ENCODE measurements around the gene B3GNT2.
"Not testable (repeated sequence)": the region's sequence is repeated elsewhere in the genome, so short reads cannot be mapped to it uniquely, and the experiment has no call there.

B3GNT2 gene

GRCh38 chr2:62185475-62186155, 10.3 kb upstream of the B3GNT2 start:
- DNase-seq = no peak

GRCh38 chr2:62186156-62186905, 9.6 kb upstream of the B3GNT2 start:
- no peak for DNase-seq

- DNase-seq = no peak
Observed at GRCh38 chr2:62187246-62187645, 8.7 kb upstream of the B3GNT2 start.

GRCh38 chr2:62188416-62188815, 7.5 kb upstream of the B3GNT2 start:
- DNase-seq = no peak

- DNase-seq = no peak
Observed at GRCh38 chr2:62189196-62189595, 6.7 kb upstream of the B3GNT2 start.

- no peak for DNase-seq
Observed at GRCh38 chr2:62192811-62193210, 3.1 kb upstream of the B3GNT2 start.

- no peak for DNase-seq
Observed at GRCh38 chr2:62194558-62195420, 1.1 kb upstream of the B3GNT2 start.

- no peak for DNase-seq
Observed at GRCh38 chr2:62196278-62196901, 475 bp downstream of the B3GNT2 start.

- no peak for DNase-seq
Observed at GRCh38 chr2:62197011-62197924, 1.4 kb downstream of the B3GNT2 start.

GRCh38 chr2:62197925-62198633, 2.2 kb downstream of the B3GNT2 start:
- DNase-seq = no peak

GRCh38 chr2:62198854-62199253, 2.9 kb downstream of the B3GNT2 start:
- DNase-seq = not testable (repeated sequence)

GRCh38 chr2:62199392-62200125, 3.6 kb downstream of the B3GNT2 start:
- DNase-seq = no peak

GRCh38 chr2:62200291-62200841, 4.5 kb downstream of the B3GNT2 start:
- no peak for DNase-seq

GRCh38 chr2:62200868-62201267, 5.0 kb downstream of the B3GNT2 start:
- no peak for DNase-seq

GRCh38 chr2:62201307-62201706, 5.4 kb downstream of the B3GNT2 start:
- no peak for DNase-seq

- DNase-seq = no peak
Observed at GRCh38 chr2:62202019-62202722, 6.3 kb downstream of the B3GNT2 start.

- DNase-seq = no peak
Observed at GRCh38 chr2:62202729-62203128, 6.8 kb downstream of the B3GNT2 start.

GRCh38 chr2:62203459-62203858, 7.5 kb downstream of the B3GNT2 start:
- no peak for DNase-seq

- DNase-seq = no peak
Observed at GRCh38 chr2:62204998-62205496, 9.1 kb downstream of the B3GNT2 start.
